Sigmoid colon (tissue), 7 donors: Measurements from ENCODE around the gene CABLES2. TPM values are rescaled to one million over a fixed set of nuclear protein-coding genes. Genes with fewer than 3 reads are reported as not detected.
A peak's percentile ranks its signal among the peaks of the same experiment; 100 is the strongest.

Experiments
- DNase-seq: peaks from one replicate; pipeline ENCODE4 v3.0.0-alpha.2; 2019
- H3K27ac ChIP-seq, 4 donors: fragments of 200-600 bp; sonication (generic); one replicate each; pipeline ENCODE4 v1.5.1; 2016 to 2019; ENCODE audit warnings: mild to moderate bottlenecking in 1 of 4
- H3K27me3 ChIP-seq, 3 donors: fragments of 200-600 bp; sonication (generic); one replicate each; pipeline ENCODE4 v1.5.1; 2019; ENCODE audit warnings: mild to moderate bottlenecking in 1 of 3
- H3K36me3 ChIP-seq, 4 donors: fragments of 200-600 bp; sonication (generic); one replicate each; pipeline ENCODE4 v1.5.1; 2016 to 2019
- H3K4me1 ChIP-seq, 4 donors: fragments of 200-600 bp; sonication (generic); one replicate each; pipeline ENCODE4 v1.5.1; 2017 to 2019
- H3K4me3 ChIP-seq, 4 donors: fragments of 200-600 bp; sonication (generic); one replicate each; pipeline ENCODE4 v1.5.1; 2017 to 2019; ENCODE audit warnings: mild to moderate bottlenecking in 2 of 4, moderate library complexity in 1 of 4
- H3K9me3 ChIP-seq, 4 donors: fragments of 200-600 bp in 3 of 4; sonication (generic) in 3 of 4; one replicate each; pipeline versions ENCODE4 v1.5.1 to v1.6.1; 2013 to 2019
- EP300 ChIP-seq, 4 donors: sonication (generic); formaldehyde crosslinking; IDR thresholded peaks; one replicate each; pipeline ENCODE4 v1.6.1; 2017; ENCODE audit warnings: antibody characterized with exemption in 4 of 4
- POLR2A ChIP-seq, 2 donors: fragments of 450-650 bp; IDR thresholded peaks; one replicate each; pipeline ENCODE4 v1.6.1; 2016; ENCODE audit warnings: antibody characterized with exemption in 2 of 2, mild to moderate bottlenecking in 2 of 2, moderate library complexity in 2 of 2
- POLR2AphosphoS5 ChIP-seq, 4 donors: sonication (generic); formaldehyde crosslinking; IDR thresholded peaks; one replicate each; pipeline ENCODE4 v1.6.1; 2017; ENCODE audit warnings: antibody characterized with exemption in 4 of 4
- whole genome bisulfite sequencing, 2 donors: extraction: QIAGEN DNeasy Blood & Tissue Kit; methylation state at CpG; one replicate each; pipeline ENCODE4 v1.1.7; 2013; 5-methylcytosine and 5-hydroxymethylcytosine counted together
- intact Hi-C: fragments of 100-400 bp; cut with DNase I; formaldehyde crosslinking; loops from one replicate; pipeline ENCODE4 v1.15.1; 2023
- polyA plus RNA-seq, 3 donors: library from polyadenylated mRNA; stranded (reverse); fragments of 200-250 nt; gene quantifications; one replicate each; pipeline ENCODE4 v1.2.3, GENCODE V29; 2013
- total RNA-seq, 4 donors: library from RNA; depleted of rRNA; stranded (reverse); fragments of >200 nt; gene quantifications; one replicate each; pipeline ENCODE4 v1.1.0, GENCODE V29; 2016
- TF ChIP-seq, protein P1 (sequence below), 4 experiments: fragments of 450-650 bp in 3 of 4; fragments of 200-600 bp in 1 of 4; IDR thresholded peaks; one replicate each; pipeline ENCODE4 v1.5.1; 2016 to 2019; ENCODE audit warnings: antibody characterized with exemption in 4 of 4, mild to moderate bottlenecking in 3 of 4, moderate library complexity in 2 of 4
- donor health status: healthy with polysubstance abuse.
- donor health status: Bipolar disorder and iron deficiency.
- donor health status: healthy.

Gene CABLES2
- total and polyA plus RNA-seq, 7 donors = 1.8 to 6.9 (median 3.6) TPM

- Histone ChIP-seq H3K27ac (peak overlapping the region; percentile 90 to 99 (median 94)), H3K4me1 (peaks cover 0 to 50% (median 48%) of the 10 kb centered on the region in 4 donors), H3K4me3 (no peak overlapping the region), H3K36me3 (peaks cover 14 to 44% (median 30%) of the 10 kb centered on the region in 4 donors), H3K27me3 (no peaks in the 10 kb centered on the region), H3K9me3 (no peaks in the 10 kb centered on the region)
- no peak for DNase-seq
- intact Hi-C loops = loop anchor here (1.0 kb wide), 1 partner anchor 25 kb away; no protein-coding TSS in a partner anchor
- 92% methylated on average over 60 of the region's 60 CpGs for WGBS, 2 donors
- TF ChIP-seq POLR2AphosphoS5 (IDR thresholded peaks at IDR 0.05) = no peak
- TF ChIP-seq EP300 (IDR thresholded peaks at IDR 0.05) = no peak
- TF ChIP-seq, protein P1, sequence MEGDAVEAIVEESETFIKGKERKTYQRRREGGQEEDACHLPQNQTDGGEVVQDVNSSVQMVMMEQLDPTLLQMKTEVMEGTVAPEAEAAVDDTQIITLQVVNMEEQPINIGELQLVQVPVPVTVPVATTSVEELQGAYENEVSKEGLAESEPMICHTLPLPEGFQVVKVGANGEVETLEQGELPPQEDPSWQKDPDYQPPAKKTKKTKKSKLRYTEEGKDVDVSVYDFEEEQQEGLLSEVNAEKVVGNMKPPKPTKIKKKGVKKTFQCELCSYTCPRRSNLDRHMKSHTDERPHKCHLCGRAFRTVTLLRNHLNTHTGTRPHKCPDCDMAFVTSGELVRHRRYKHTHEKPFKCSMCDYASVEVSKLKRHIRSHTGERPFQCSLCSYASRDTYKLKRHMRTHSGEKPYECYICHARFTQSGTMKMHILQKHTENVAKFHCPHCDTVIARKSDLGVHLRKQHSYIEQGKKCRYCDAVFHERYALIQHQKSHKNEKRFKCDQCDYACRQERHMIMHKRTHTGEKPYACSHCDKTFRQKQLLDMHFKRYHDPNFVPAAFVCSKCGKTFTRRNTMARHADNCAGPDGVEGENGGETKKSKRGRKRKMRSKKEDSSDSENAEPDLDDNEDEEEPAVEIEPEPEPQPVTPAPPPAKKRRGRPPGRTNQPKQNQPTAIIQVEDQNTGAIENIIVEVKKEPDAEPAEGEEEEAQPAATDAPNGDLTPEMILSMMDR (IDR thresholded peaks at IDR 0.05) = no peak
- no peak for TF ChIP-seq POLR2A (IDR thresholded peaks at IDR 0.05)
These were observed 55.4 kb downstream of the CABLES2 start for GRCh38 chr20:62351469-62352401.

- DNase-seq = no peak
- intact Hi-C loops = no loop called here
- TF ChIP-seq EP300 (IDR thresholded peaks at IDR 0.05) (no peak), POLR2A (IDR thresholded peaks at IDR 0.05) (no peak), POLR2AphosphoS5 (IDR thresholded peaks at IDR 0.05) (no peak)
- TF ChIP-seq, protein P1 (IDR thresholded peaks at IDR 0.05) = no peak
- H3K9me3 ChIP-seq = no peaks in the 10 kb centered on the region
- WGBS, 2 donors = 59 to 86% methylated on average over 23 of the region's 23 CpGs
- no peaks in the 10 kb centered on the region for H3K27me3 ChIP-seq
- H3K36me3 ChIP-seq = peaks cover 23 to 53% (median 39%) of the 10 kb centered on the region in 4 donors
- no peak overlapping the region for H3K4me3 ChIP-seq
- H3K27ac ChIP-seq = peak overlapping the region; percentile 55 to 99 (median 92)
- peaks cover 0 to 41% (median 39%) of the 10 kb centered on the region in 4 donors for H3K4me1 ChIP-seq
These were observed 56.3 kb downstream of the CABLES2 start for GRCh38 chr20:62350629-62351422.

- intact Hi-C loops = no loop called here
- H3K4me3 ChIP-seq = no peak overlapping the region
- DNase-seq = no peak
- peaks cover 27 to 60% (median 45%) of the 10 kb centered on the region in 4 donors for H3K36me3 ChIP-seq
- TF ChIP-seq, protein P1 (IDR thresholded peaks at IDR 0.05) = no peak
- no peak for TF ChIP-seq POLR2AphosphoS5 (IDR thresholded peaks at IDR 0.05)
- no peaks in the 10 kb centered on the region for H3K27me3 ChIP-seq
- H3K4me1 ChIP-seq = peaks cover 0 to 34% (median 32%) of the 10 kb centered on the region in 4 donors
- peak overlapping the region; percentile 55 to 99 (median 92) for H3K27ac ChIP-seq
- WGBS, 2 donors = 16 to 71% methylated on average over 16 of the region's 16 CpGs
- no peaks in the 10 kb centered on the region for H3K9me3 ChIP-seq
These were observed 56.9 kb downstream of the CABLES2 start for GRCh38 chr20:62350098-62350628.

GRCh38 chr20:62349556-62350097 is 57.5 kb downstream of the CABLES2 start:
- H3K4me3 ChIP-seq = no peak overlapping the region
- TF ChIP-seq POLR2AphosphoS5 (IDR thresholded peaks at IDR 0.05) = no peak
- TF ChIP-seq EP300 (IDR thresholded peaks at IDR 0.05) = no peak
- TF ChIP-seq, protein P1 (IDR thresholded peaks at IDR 0.05) = no peak
- TF ChIP-seq POLR2A (IDR thresholded peaks at IDR 0.05) = no peak
- WGBS, 2 donors = 64 to 88% methylated on average over 7 of the region's 7 CpGs
- no peaks in the 10 kb centered on the region for H3K27me3 ChIP-seq
- peak overlapping the region; percentile 55 to 99 (median 92) for H3K27ac ChIP-seq
- peaks cover 27 to 65% (median 45%) of the 10 kb centered on the region in 4 donors for H3K36me3 ChIP-seq
- no peak for DNase-seq
- intact Hi-C loops = loop anchor here (5.0 kb wide), 1 partner anchor 42 kb away; no protein-coding TSS in a partner anchor
- no peaks in the 10 kb centered on the region for H3K9me3 ChIP-seq
- H3K4me1 ChIP-seq = peaks cover 0 to 29% (median 27%) of the 10 kb centered on the region in 4 donors
